Psoas muscle (tissue), 8 donors: Measurements from ENCODE around the gene METTL26. TPM values are rescaled to one million over a fixed set of nuclear protein-coding genes. Genes with fewer than 3 reads are reported as not detected.

Experiments used
- ATAC-seq, 4 donors: fragments of 200-7000 bp; cut with Tn5 transposase; one replicate each; pipeline ENCODE4 v1.9.1; 2020; ENCODE audit warnings: moderate library complexity in 3 of 4, mild to moderate bottlenecking in 2 of 4
- DNase-seq, 2 donors: peaks; one replicate each; pipeline ENCODE4 v3.0.0-alpha.2; 2020
- H3K27ac ChIP-seq: fragments of 200-600 bp; one replicate; pipeline ENCODE4 v1.8.0; 2022
- H3K27me3 ChIP-seq, 3 donors: fragments of 200-600 bp in 1 of 3; one replicate each; pipeline versions ENCODE4 v1.6.1 to v1.8.0; 2013 to 2022; ENCODE audit warnings: low read length in 2 of 3, mild to moderate bottlenecking in 2 of 3, moderate library complexity in 1 of 3; ENCODE audit not compliant: insufficient read depth in 3 of 3
- H3K36me3 ChIP-seq, 2 donors: fragments of 200-600 bp in 1 of 2; one replicate each; pipeline versions ENCODE4 v1.6.1 to v1.8.0; 2013 to 2022; ENCODE audit warnings: low read depth in 1 of 2, mild to moderate bottlenecking in 1 of 2, moderate library complexity in 1 of 2; ENCODE audit not compliant: insufficient read depth in 1 of 2
- H3K4me1 ChIP-seq: fragments of 200-600 bp; one replicate; pipeline ENCODE4 v1.8.0; 2022
- H3K4me3 ChIP-seq: fragments of 200-600 bp; one replicate; pipeline ENCODE4 v1.8.0; 2022; ENCODE audit warnings: mild to moderate bottlenecking
- H3K9me3 ChIP-seq: fragments of 200-600 bp; one replicate; pipeline ENCODE4 v1.8.0; 2022
- WGBS, 3 donors: extraction: QIAGEN DNeasy Blood & Tissue Kit; methylation state at CpG; one replicate each; pipeline versions ENCODE4 v1.1.6 to v1.1.7; 2013; 5-methylcytosine and 5-hydroxymethylcytosine counted together
- intact Hi-C, 2 donors: fragments of 100-400 bp; cut with DNase I; formaldehyde crosslinking; loops; one replicate each; pipeline versions ENCODE4 v1.11.0 to v1.14.2; 2022
- polyA plus RNA-seq, 3 donors: library from polyadenylated mRNA; stranded (reverse); fragments of 200-250 nt; gene quantifications; one replicate each; pipeline ENCODE4 v1.2.3, GENCODE V29; 2013
- total RNA-seq, 4 donors: library from RNA; stranded (reverse); fragmentation: NEBNext Ultra II Directional in 2 of 4; extraction: Animal tissue kit (Norgen Biotek cat#: 25700) in 2 of 4; gene quantifications; one replicate each; pipeline versions ENCODE4 v1.2.1 to v1.2.4, GENCODE V29; 2021 to 2023
- TF ChIP-seq, protein P1 (sequence below): fragments of 200-600 bp; IDR thresholded peaks from one replicate; pipeline ENCODE4 v1.8.0; 2022; ENCODE audit warnings: antibody characterized with exemption
- donor health status: healthy with polysubstance abuse.
- donor health status: DM: no; HTN: no; CAD: no; lungs with moderate emphysema.
- donor health status: Bipolar disorder and iron deficiency.
- donor health status: healthy.
- donor health status: DM: yes; HTN: yes; CAD: no.
- donor health status: DM: no; HTN: no; CAD: no.
- donor health status: DM: no; HTN: no; CAD: no.
- donor health status: DM: yes; HTN: yes; CAD: no.

The METTL26 gene
- total and polyA plus RNA-seq, 7 donors, result 42.4 to 97.8 (median 55.6) TPM

DNA sequence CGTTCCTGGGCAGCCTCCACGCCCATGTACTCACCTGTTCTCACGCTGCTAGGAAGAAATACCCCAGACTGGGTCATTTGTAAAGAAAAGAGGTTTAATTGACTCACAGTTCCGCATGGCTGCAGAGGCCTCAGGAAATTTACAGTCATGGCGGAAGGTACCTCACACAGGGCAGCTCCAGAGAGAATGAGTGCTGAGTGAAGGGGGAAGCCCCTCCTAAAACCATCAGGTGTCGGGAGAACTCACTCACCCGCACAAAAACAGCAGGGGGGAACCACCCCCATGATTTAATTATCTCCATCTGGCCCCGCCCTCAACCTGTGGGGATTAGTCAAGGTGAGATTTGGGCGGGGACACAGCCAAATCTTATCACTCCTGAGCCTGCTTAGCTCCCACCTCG is 28.1 kb downstream of the METTL26 start:
- 84 to 91% (median 87%) methylated on average over 10 of the region's 10 CpGs for WGBS, 3 donors
- intact Hi-C loops, result no loop called here
- DNase-seq (no peak), ATAC-seq (no peak)
- no peaks in the 10 kb centered on the region for H3K27me3 ChIP-seq
- no peaks in the 10 kb centered on the region for H3K9me3 ChIP-seq
- peaks cover 23% of the 10 kb centered on the region for H3K4me1 ChIP-seq
- TF ChIP-seq, protein P1, sequence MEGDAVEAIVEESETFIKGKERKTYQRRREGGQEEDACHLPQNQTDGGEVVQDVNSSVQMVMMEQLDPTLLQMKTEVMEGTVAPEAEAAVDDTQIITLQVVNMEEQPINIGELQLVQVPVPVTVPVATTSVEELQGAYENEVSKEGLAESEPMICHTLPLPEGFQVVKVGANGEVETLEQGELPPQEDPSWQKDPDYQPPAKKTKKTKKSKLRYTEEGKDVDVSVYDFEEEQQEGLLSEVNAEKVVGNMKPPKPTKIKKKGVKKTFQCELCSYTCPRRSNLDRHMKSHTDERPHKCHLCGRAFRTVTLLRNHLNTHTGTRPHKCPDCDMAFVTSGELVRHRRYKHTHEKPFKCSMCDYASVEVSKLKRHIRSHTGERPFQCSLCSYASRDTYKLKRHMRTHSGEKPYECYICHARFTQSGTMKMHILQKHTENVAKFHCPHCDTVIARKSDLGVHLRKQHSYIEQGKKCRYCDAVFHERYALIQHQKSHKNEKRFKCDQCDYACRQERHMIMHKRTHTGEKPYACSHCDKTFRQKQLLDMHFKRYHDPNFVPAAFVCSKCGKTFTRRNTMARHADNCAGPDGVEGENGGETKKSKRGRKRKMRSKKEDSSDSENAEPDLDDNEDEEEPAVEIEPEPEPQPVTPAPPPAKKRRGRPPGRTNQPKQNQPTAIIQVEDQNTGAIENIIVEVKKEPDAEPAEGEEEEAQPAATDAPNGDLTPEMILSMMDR, result no peak
- H3K36me3 ChIP-seq, result no peaks in the 10 kb centered on the region
- H3K27ac ChIP-seq, result no peak overlapping the region
- H3K4me3 ChIP-seq, result no peak overlapping the region

DNA sequence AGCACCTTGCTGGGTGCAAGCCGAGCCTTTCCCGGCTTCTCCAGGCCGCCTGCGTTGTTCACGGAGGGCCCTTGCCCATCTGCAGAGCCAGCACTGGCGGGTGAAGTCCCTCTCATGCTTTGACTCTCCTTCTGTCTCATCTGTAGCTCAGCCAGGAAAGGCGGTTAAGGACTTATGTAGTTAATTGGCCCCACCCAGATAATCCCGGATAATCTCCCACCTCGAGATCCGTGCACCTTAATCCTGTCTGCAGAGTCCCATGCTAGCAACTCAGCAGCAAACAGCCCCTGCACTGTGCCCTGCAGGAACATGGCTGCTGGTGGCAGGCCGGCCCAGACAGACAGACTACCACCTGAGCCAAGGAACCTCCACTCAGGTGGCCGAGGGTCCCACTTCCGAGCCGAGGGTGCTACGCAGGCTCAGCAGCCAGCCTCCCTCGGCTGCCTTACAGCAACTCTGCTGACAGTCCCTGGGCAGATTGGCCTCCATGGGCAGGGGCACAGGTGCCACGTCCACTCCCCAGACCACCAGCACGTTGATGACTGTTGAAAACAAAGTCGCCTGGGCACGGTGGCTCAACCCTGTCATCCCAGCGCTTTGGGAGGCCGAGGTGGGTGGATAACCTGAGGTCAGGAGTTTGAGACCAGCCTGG is 29.3 kb downstream of the METTL26 start:
- TF ChIP-seq, protein P1, result no peak
- H3K27ac ChIP-seq, result no peak overlapping the region
- no peak overlapping the region for H3K4me3 ChIP-seq
- H3K4me1 ChIP-seq, result peaks cover 31% of the 10 kb centered on the region
- H3K27me3 ChIP-seq, result no peaks in the 10 kb centered on the region
- WGBS, 3 donors, result 92 to 96% (median 96%) methylated on average over 22 of the region's 22 CpGs
- no peak for DNase-seq
- H3K9me3 ChIP-seq, result no peaks in the 10 kb centered on the region
- no peak for ATAC-seq
- no peaks in the 10 kb centered on the region for H3K36me3 ChIP-seq
- intact Hi-C loops, result no loop called here

DNA sequence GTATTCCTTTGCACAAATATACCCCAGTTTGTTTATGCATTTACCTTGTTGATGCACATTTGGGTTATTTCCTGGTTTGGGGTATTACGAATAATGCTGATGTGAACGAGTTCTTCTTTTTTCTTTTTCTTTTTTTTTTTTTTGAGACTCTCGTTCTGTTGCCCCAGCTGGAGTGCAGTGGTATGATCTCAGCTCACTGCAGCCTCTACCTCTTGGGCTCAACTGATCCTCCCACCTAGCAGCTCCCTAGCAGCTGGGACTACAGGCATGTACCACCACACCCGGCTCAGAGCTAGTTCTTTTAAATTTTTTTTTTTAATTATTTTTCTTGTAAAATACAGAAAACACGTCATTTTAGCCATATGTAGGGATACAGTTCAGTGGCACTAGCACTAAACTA is 32.2 kb downstream of the METTL26 start:
- intact Hi-C loops, result loop anchor here in 1 of 2 donors (2.0 kb wide), 1 partner anchor 23 kb away; no protein-coding TSS in a partner anchor
- WGBS, 3 donors, result 81 to 90% (median 86%) methylated on average over 5 of the region's 5 CpGs
- TF ChIP-seq, protein P1, result no peak

DNA sequence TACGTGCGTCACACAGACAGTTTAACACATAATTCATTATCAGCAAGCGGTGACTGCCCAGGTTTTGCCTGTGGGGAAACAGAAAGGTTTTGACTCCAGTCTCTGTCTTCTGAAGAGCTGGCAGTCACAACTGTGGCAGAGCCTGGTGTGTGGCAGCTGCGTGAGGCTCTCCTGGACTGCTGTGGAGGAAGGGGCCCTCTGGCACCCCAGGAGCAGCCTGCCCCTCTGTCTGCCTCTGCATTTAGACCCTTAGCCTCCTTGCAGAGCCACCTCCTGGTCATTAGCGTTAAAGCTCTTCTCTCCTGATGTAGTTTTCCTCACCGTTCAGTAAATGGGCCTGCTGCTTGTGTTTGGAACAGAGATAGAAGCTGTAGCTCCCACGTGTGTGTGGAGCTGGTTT is 35.3 kb downstream of the METTL26 start:
- H3K9me3 ChIP-seq, result no peaks in the 10 kb centered on the region
- H3K4me3 ChIP-seq, result no peak overlapping the region
- intact Hi-C loops, result no loop called here
- no peak for ATAC-seq
- peaks cover 0 to 13% of the 10 kb centered on the region in 2 donors for H3K36me3 ChIP-seq
- H3K27me3 ChIP-seq, result no peaks in the 10 kb centered on the region
- no peak for DNase-seq
- TF ChIP-seq, protein P1, result no peak
- H3K4me1 ChIP-seq, result peaks cover 22% of the 10 kb centered on the region
- 54 to 68% (median 58%) methylated on average over 7 of the region's 7 CpGs for WGBS, 3 donors
- no peak overlapping the region for H3K27ac ChIP-seq

More for the DNA sequence above, 32.2 kb downstream of the METTL26 start:
- Histone ChIP-seq H3K36me3 (peaks cover 0 to 13% of the 10 kb centered on the region in 2 donors), H3K27ac (no peak overlapping the region), H3K27me3 (no peaks in the 10 kb centered on the region), H3K4me3 (no peak overlapping the region), H3K4me1 (peaks cover 16% of the 10 kb centered on the region), H3K9me3 (no peaks in the 10 kb centered on the region)
- no peak for DNase-seq
- no peak for ATAC-seq
